HG02763 (cell line): Measurements from ENCODE around the gene NFYA.
"Not testable (repeated sequence)": the region's sequence is repeated elsewhere in the genome, so short reads cannot be mapped to it uniquely, and the experiment has no call there.

Experiments
- ATAC-seq: cut with Tn5 transposase; IDR thresholded peaks from one replicate; pipeline ENCODE4 v1.9.1; 2021; ENCODE audit warnings: mild to moderate bottlenecking, moderate library complexity; ENCODE audit not compliant: unreplicated experiment

Gene NFYA

DNA sequence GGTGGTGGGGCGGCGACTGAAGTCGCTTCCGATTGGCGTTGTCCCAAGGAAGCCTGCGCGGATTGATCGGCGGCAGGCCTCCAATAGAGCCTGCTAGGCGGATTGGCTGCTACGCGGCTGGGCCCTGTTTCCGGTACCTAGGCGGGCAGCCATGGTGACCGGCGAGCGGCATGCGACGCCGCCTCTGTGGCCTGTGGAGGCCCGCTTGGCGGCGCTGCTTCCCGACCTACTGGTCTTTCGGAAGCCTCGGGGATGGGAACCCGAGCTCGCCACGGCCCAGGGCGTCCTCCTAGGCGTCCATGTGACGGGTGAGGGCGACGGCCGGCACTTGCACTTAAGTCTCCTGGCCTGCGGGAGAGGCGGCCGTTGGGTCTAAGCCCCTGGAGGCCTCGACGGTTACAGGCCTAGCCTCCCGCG lies 28.1 kb downstream of the NFYA start:
- no peak for ATAC-seq

DNA sequence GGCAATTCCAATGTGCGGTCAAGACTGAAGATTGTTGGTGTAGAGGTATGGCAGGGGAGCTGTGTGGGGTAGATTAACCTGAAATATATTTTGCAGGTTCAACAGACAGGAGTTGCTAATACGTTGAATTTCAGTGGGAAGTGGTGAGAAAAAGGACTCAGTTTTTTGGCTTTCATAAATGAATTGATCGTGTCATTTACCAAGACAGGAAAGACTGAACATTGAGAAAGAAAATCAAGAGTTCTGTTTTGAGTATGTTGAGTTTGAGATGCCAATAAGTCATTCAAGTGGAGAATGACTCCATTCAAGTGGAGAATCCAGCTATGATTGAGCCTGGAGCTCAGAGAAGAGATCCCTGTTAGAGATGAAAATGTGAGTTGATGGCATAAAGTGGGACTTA lies 31.1 kb downstream of the NFYA start:
- no peak for ATAC-seq

DNA sequence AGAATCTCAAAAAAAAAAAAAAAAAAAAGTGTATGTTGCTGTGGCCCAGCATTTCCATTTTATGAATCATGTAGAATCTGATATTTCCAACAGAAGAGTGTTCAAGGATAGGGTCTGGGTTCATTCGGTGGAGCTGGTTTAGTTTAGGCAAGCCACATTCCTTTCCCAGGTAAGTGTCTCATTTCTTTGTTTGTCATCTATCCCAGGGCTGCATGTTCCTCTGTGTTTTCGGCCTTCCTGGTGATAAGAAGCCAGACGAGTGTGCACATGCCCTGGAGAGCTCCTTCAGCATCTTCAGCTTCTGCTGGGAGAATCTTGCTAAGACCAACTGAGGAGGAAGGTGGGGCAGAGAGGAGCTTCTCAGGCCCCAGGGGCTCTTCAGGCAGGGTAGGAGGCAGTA lies 38.2 kb downstream of the NFYA start:
- ATAC-seq = no peak

DNA sequence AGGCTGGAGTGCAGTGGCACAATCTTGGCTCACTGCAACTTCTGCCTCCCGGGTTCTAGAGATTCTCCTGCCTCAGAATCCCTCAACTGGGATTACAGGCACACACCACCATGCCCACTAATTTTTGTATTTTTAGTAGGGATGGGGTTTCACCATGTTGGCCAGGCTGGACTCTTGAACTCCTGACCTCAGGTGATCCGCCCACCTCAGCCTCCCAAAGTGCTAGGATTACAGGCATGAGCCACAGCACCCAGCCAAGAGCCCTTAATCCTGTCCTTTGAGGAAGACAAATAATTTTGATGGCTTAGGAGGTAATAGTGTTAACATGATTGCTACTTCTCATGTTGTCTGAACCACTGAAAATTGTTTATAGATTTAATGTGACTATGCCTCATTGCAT lies 42.3 kb downstream of the NFYA start:
- not testable (repeated sequence) for ATAC-seq

DNA sequence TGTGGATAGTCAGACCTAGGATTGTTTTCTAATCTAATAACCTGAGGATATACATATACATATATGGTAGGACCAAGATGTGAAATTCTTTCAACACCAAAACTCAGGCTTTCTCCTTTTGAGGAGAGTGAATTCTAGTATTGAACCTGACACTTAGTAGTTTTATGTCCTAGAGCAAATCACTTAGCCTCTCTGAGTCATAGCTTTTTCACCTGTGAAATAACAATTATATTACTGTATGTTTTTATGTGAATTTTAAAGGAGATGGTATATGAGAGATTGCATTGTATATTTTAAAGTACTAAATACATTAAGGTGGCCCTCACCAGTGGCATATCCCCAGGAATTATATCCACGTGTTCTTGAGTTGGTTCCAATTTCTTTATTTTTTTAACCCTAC lies 46.7 kb downstream of the NFYA start:
- ATAC-seq = no peak

DNA sequence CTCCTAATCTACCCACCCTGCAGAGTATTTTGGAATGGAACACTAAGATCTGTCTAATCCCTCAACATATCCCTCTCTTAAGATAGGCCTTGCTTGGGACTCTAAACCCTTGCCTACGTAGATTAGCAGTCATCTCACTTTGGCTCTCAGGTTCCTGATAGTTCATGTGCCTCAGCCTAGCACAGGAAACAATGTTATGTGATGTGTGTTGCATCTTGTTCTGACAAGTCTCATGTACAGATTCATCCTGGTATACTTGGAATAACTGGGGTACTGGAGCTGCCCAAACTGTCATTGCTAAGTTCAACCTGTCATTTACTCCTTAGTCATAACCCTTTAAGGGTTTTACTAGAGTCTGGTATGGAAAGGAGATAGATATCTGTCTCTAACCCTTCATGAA lies 47.3 kb downstream of the NFYA start:
- no peak for ATAC-seq

DNA sequence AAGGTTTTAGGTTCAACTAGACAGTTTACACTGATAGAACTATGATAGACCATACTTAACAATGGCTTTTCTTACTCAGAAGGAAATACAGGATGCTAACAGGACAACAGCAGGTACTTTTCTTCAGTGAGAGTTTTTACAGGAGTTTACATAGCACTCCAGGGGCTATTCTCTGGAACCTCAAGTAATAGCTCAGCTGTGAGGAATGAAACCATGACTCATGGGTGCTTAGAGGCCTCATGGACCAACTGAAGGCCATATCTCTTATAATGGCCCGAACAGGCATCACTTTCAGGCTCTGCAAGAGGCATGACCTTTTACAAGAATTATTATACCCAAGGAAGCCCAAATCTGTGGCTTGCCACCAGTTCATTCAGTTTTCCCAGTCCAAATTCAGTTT lies 49.6 kb downstream of the NFYA start:
- no peak for ATAC-seq

DNA sequence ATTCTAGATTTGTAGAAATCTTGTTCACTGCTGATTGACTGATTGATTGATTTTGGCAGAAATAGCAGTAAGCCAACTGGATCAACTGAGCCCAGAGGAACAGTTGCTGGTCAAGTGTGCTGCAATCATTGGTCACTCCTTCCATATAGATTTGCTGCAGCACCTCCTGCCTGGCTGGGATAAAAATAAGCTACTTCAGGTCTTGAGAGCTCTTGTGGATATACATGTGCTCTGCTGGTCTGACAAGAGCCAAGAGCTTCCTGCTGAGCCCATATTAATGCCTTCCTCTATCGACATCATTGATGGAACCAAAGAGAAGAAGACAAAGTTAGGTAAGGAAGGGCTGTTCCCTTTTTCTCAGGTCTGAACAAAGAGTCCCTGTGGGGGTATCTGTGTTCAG lies 50.1 kb downstream of the NFYA start:
- no peak for ATAC-seq

DNA sequence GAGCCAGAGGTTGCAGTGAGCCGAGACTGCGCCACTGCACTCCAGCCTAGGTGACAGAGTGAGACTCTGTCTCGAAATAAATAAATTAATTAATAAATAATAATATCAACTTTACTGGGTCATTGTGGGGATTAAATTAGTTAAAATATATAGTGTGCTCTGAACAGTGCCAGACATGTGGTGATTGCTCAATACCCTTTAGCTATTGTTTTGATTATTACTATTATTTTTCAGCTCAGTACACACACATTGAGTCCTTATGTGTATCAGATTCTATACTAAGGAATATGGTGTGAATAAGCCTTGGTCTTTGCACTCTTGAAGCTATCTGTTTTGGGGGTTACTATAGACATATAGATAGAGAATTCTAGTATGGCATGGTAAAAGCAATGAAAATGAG lies 52.5 kb downstream of the NFYA start:
- ATAC-seq = no peak

DNA sequence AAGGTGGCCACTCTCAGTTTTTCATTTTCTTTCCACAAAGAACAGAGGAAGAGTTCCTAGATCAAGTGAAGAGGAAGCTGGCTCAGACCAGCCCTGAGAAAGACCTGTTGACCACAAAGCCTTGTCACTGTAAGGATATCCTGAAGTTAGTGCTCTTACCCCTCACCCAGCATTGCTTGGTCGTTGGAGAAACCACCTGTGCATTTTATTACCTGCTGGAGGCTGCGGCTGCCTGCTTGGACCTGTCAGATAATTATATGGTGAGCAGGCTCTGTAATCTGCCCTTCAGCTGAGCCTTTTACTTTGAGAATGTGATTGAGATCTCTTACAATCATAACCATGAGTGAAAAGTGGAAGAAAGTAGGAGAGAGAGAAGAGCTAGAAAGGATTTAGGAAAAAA lies 59.5 kb downstream of the NFYA start:
- ATAC-seq = no peak

DNA sequence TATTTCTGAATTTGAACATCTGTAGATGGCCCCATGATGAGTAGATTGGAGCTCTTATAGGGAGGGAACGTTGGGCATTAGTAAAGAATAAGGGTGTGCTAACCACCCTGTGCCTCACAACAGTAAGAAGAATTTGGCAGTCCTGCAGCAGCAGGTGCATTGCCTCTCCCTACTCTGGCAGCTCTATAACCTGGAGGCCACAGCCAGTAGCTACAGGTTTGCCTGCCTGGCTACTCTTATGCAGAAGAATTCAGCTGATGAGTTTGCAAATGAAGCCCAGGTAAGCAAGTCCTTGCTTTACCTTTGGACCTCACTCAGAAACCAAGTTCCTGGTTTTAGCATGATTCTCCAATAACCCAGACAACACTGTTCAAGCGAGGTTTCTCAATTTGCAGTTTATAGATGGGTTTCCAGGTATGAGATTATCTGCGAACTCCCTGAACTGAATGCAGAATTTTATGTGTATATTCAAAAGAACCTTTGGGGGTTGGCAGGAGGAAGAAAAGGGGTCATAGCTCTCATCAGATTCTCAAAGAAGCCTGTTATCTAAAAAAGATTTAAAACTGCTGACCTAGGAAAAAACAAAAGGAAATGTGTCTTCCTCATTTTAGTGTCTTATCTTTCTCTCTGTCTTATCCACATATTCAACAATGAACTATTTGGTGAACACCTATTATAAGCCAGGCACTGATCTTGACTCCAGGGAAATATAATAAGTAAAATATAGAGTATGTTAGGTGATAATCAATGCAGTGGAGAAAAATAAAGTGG lies 62.5 kb downstream of the NFYA start:
- ATAC-seq = no peak

DNA sequence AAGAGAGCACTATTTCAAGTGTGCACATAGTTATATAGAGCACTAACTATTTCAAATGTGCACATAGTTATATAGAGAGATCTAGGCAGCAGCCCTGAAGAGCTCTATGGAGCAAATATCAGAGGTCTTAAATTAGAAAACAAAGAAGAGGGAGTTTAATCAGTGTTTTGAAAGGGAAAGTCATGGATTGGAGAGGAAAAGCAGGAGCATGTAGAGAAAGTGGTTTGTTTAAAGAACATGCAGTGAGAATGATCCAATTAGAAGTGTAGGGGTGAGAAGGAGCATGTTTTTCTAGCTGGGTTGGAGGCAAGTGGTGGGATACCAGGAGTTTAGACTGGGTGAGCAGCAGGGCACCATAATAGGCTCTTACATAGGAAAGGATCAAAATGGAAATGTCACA lies 64.1 kb downstream of the NFYA start:
- ATAC-seq = no peak

DNA sequence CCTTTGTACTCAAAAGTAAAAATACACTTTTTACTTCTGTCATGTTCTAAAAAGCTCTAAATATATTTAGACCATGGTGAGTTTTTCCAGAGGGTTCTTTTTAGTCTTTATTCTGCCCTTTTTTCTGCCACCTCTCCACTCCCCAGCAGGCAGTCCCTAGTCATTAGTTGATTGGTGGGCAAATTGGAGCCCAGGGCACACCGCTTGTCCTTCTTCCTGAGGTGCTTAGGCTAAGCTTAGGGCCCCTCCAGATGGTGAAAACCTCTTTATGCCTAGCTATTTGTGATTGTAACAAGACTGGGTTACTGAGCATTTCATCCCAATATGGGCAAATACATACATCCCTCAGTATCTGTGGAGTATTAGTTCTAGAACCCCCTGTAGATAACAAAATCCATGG lies 75.1 kb downstream of the NFYA start:
- ATAC-seq = no peak
